Muscle layer of colon (tissue), 2 donors: Measurements from ENCODE around the gene EXOC6B.

ENCODE experiments used
- H3K27ac ChIP-seq: one replicate; pipeline ENCODE4 v1.7.0; 2013; ENCODE audit warnings: low read depth, mild to moderate bottlenecking, low read length, moderate library complexity
- H3K27me3 ChIP-seq, 2 donors: one replicate each; pipeline ENCODE4 v1.7.0; 2013; ENCODE audit warnings: low read length in 2 of 2, mild to moderate bottlenecking in 2 of 2; ENCODE audit not compliant: insufficient read depth in 2 of 2, control insufficient read depth in 1 of 2
- H3K36me3 ChIP-seq: one replicate; pipeline ENCODE4 v1.7.0; 2013; ENCODE audit warnings: mild to moderate bottlenecking, low read length; ENCODE audit not compliant: insufficient read depth
- H3K4me1 ChIP-seq: one replicate; pipeline ENCODE4 v1.7.0; 2013; ENCODE audit warnings: mild to moderate bottlenecking, low read length; ENCODE audit not compliant: insufficient read depth
- H3K4me3 ChIP-seq, 2 donors: one replicate each; pipeline ENCODE4 v1.7.0; 2013; ENCODE audit warnings: low read length in 2 of 2, low read depth in 1 of 2, mild to moderate bottlenecking in 1 of 2, moderate library complexity in 1 of 2
- H3K9ac ChIP-seq: one replicate; pipeline ENCODE4 v1.7.0; 2013; ENCODE audit warnings: low read length
- H3K9me3 ChIP-seq: one replicate; pipeline ENCODE4 v1.7.0; 2013; ENCODE audit warnings: mild to moderate bottlenecking, low read length
- donor health status: abdominal sarcoma.
- donor health status: Adenocarcinoma of cecum.

EXOC6B gene

DNA sequence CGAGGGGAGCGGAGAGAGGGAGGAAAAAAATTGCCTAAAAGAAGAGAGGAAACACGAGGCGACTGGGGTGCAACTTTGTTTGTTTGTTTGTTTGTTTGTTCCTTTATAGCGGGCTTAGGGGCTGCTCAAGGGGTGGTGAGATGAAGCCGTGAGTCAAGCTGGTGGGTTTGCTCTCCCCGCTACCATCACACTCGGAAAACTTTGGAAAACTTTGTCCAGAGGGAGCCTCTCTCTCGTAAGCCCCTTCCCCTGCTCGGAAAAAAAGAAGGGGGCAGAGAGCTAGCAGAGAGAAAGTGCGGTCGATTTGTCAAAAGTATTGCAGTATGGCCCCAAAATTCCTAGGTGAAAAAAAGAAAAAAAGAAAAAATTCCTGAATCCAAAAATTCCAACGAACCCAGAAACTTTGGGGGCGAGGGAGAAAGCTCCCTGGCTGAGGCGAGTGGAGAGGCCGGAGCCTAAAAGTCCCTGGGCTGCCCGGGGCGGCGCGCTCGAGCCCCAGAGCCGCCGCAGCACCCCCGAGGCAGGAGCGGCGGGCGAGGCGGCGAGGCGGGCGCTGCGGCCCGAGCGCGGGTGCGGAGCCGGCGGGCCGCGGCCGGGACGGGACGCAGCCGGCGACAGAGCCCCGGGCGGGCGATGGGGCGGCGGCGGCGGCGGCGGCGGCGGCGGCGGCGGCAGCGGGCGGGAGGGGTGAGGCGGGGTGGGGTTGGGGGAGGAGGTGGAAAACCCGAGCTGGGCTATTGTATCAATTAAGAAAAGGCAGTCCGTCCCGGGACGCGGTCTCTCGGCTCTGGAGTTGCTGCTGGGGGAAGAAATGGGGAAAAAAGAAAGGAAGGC, 677.6 kb downstream of the EXOC6B start:
- Histone ChIP-seq H3K4me3 (peak overlapping the region; percentile 52 to 75), H3K27me3 (peaks cover 48 to 65% of the 10 kb centered on the region in 2 donors), H3K36me3 (no peaks in the 10 kb centered on the region), H3K9me3 (peaks cover 3% of the 10 kb centered on the region), H3K9ac (no peak overlapping the region), H3K27ac (no peak overlapping the region), H3K4me1 (peaks cover 53% of the 10 kb centered on the region)

DNA sequence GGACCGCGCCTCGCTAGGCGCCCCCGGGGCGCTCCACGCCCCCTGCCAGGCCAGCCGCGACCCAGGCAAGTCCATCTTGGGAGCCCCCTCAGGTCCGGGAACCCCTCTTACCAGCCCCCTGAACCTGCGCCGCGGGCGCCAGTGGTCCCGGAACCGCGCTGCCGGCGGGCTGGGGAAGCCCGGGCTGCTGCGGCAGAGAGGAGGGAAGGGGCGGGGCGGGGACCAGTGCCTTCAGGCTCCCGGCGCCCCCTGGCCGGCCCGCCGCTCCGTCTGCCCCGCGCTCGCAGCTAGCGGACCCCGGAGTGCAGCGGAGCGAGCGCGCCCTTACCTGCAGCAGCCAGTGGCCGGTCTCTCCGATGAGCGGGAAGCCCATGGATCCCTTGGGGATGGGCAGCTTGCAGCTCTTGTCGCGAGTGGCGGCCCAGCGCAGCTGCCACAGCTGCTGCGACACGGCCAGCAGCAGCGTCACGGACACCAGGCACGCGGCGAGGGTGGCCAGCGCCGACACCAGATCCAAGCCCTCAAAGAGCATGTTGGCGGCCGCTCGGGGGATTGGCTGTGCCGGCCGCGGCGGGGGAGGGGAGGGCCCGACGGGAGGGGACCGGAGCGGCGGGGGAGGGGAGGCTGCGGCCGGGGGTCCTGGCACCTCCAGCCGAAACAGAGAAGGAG, 678.4 kb downstream of the EXOC6B start, which contains the start of gene CYP26B1:
CYP26B1 (minus strand) TSS at position 560 of the 669 bp plus-strand sequence; CDS start at position 532, 28 bp downstream.
- Histone ChIP-seq H3K4me1 (peaks cover 58% of the 10 kb centered on the region), H3K27ac (no peak within 1 kb of the TSS), H3K9me3 (peaks cover 3% of the 10 kb centered on the region), H3K4me3 (peak within 1 kb of the TSS; percentile 52 to 75), H3K9ac (no peak within 1 kb of the TSS), H3K36me3 (no peaks in the 10 kb centered on the region), H3K27me3 (peaks cover 48 to 65% of the 10 kb centered on the region in 2 donors)

DNA sequence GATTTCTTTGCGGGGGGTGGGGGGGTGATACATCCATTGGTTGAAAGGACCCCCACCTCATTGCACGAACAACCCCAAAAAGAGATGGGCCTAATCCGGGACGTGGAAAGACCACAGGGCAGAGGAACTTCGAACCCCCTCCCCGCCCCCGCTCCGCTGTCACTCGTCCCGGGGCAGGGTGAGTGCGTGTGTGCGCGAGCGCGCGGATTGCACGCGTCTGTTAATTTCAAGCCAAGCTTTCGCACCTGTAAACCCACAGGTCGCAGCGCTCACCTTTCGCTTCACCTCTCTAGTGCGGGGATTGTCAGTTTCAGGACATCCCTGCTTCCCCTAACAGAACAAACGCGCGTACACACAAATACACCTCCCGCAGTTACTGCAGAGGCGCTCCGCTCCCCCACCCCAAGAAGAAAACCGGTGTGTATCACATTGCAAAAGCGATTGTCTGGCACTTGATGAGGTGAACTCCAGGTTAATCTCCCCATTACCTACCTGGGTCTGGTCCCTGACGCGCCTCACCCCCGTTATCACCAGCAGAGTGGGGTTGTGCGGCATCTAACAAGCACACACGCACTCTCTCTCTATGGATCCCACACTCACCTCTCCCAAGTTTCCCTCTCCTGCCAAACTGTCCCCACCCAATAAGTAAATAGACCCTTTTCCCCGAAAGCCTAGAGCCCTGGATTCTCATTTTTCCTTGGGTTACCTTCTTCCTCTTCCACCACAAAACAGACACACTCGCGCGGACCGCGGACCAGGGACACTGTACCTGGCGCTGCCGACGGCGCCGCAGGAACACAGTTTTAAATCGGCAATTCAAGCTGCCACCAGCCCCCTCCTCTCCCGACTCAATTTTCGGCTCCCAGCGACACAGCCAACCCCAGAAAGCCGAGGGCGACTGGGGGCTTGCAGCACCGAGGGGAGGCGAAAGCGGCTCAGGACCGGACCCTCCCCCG, 679.2 kb downstream of the EXOC6B start:
- peak overlapping the region in 1 of 2 donors; percentile 35 for H3K4me3 ChIP-seq
- peaks cover 48 to 65% of the 10 kb centered on the region in 2 donors for H3K27me3 ChIP-seq
- peaks cover 62% of the 10 kb centered on the region for H3K4me1 ChIP-seq
- peaks cover 3% of the 10 kb centered on the region for H3K9me3 ChIP-seq
- no peak overlapping the region for H3K27ac ChIP-seq
- H3K36me3 ChIP-seq, result no peaks in the 10 kb centered on the region
- no peak overlapping the region for H3K9ac ChIP-seq

DNA sequence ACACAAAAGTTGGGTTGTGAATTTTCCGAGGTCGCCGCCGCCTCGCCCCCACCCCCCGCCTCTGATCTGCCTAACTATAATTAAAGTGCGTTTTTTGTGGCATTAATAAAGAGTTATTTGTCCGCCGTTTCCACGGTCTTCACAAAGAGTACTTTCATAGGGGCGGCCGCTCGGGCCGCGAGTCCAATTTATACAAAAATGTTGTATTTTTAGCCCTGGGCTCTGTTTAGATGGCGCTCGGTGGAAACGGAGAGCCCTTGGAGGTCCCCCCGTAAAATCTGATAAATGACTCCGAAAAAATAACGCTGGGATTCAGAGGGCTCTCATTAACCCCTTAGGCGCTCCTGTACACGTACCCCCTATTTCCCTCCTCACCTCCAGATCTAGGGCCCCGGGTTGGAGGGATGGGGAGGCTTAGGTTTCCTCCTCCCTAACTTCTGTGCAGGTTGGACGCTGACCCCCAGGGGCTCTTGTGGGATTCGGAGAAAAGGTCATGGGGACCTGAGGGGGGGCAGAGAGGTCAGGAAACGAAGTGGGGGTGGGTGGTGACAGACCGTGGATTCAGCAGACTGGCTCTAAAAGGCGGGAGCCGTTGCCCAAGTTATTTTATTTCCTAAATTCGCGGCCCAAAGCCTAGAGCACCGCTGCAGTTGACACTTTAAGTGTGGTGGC, 680.0 kb downstream of the EXOC6B start:
- Histone ChIP-seq H3K9me3 (peaks cover 3% of the 10 kb centered on the region), H3K4me1 (peaks cover 62% of the 10 kb centered on the region), H3K27ac (no peak overlapping the region), H3K36me3 (no peaks in the 10 kb centered on the region), H3K4me3 (peak overlapping the region; percentile 41 to 45), H3K9ac (no peak overlapping the region), H3K27me3 (peaks cover 44 to 64% of the 10 kb centered on the region in 2 donors)

DNA sequence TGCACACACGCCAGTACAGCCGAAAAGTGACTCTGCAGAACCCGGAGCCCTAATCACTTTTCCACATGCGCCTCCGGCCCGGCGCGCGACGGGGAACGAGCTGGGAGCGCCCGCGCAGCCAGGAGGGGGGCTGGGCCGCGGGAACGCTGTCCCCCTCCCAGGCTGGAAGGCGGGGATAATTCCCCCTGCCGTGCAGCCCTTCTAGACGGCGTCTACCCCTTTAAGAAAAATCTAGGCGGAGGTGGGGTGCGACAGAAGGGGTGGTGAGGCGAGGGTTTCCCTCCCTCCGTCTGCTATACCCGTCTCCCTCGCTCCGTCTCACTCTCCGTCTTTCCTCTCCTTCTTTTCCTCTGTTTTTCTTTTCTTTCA, 680.6 kb downstream of the EXOC6B start:
- Histone ChIP-seq H3K27me3 (peaks cover 39 to 59% of the 10 kb centered on the region in 2 donors), H3K36me3 (no peaks in the 10 kb centered on the region), H3K9me3 (peaks cover 3% of the 10 kb centered on the region), H3K27ac (no peak overlapping the region), H3K9ac (no peak overlapping the region), H3K4me1 (peaks cover 61% of the 10 kb centered on the region), H3K4me3 (peak overlapping the region; percentile 41 to 45)

DNA sequence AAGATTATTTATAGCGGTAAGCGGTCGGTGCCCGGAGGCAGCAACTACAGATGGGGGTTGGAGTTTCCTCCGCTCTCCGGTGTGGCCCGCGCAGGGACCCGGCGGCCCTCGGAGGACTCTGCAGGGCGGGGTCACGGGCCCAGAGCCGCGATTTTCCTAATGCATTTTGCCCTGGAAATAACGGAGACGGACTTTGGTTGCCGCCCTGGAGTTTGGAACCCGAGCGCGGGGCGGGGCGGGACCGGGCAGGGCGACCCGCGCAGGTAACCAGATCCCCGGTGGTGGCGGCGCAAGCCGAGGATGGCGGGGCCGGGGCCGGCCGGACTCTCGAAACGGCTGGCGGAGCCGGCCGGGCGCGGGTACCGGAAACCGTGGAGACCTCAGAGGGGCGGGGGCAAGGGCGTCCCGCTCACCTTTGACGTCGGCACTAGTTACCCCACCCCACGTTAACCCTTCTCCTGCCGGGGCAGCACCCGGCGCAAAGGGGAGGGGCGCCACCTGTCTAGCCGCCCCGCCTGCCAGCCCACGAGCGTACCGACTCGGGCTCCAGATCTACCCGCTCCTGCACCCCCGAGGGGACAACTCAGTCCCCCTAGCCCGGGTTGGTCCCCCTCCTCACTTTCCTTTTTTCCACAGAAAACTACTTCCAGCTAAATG, 681.1 kb downstream of the EXOC6B start:
- Histone ChIP-seq H3K9ac (no peak overlapping the region), H3K4me3 (peak overlapping the region; percentile 41 to 45), H3K36me3 (no peaks in the 10 kb centered on the region), H3K27me3 (peaks cover 34 to 54% of the 10 kb centered on the region in 2 donors), H3K27ac (no peak overlapping the region), H3K9me3 (peaks cover 3% of the 10 kb centered on the region), H3K4me1 (peaks cover 56% of the 10 kb centered on the region)

DNA sequence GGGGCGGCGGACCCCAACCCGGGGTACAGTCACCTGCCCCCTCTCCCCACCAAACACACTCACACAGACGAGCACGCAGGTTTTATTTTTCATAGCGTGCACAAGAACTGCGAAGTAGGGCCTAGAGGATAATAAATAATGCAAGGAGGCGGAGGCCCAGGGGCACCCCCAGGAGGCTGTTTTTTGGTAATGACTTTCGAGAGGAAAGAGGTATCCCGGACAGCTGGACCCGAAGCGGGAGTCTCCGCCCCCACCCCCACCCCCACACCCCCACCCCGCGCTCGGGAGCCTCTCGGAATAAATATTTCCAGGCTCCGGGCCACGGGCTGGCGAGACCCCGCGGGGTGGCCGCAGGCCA, 681.6 kb downstream of the EXOC6B start:
- Histone ChIP-seq H3K27ac (no peak overlapping the region), H3K9ac (no peak overlapping the region)

DNA sequence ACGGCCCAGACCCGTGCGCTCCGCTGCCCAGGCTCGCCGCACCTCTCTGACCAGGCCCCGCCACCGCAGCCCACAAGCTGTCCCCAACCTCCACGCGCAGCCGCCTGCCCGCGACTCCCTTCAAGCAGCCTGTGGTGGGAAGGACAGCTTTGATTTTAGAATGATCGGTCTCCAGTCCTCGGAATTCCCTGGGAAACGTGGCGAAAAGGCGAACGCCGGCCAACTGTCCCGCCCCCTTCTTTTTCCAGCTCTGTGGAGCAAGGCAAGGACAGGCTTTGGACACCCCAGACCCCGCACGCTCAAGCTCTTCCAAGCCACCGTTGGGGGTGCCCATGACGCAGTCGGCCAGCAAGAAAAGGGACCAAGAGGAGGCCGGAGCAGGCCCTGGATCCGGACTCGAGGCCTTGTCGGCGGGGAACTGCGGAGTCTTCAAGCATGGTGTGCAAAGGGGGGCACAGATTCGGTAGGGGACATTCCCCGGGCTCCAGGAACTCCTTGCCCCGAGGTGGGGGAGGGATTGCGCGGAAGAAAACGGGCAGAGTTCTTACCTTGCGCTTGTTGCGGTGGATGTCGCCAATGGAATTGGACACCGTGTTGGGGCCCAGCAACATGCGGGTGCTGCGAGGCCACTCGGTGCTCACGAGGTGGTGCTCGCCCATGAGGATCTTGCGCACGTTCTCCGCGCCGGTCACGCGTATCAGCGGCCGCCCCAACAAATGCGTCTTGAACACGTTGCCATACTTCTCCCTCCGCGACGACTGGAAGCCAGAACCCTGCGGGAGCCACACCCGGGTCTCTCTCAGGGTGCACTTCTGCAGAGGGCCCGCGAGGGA, 682.2 kb downstream of the EXOC6B start:
- Histone ChIP-seq H3K4me3 (peak overlapping the region; percentile 36 to 43), H3K9ac (no peak overlapping the region), H3K9me3 (peaks cover 3% of the 10 kb centered on the region), H3K27me3 (peaks cover 28 to 46% of the 10 kb centered on the region in 2 donors), H3K4me1 (peaks cover 50% of the 10 kb centered on the region), H3K27ac (no peak overlapping the region), H3K36me3 (no peaks in the 10 kb centered on the region)

More for the DNA sequence above, 681.6 kb downstream of the EXOC6B start:
- Histone ChIP-seq H3K36me3 (no peaks in the 10 kb centered on the region), H3K4me3 (peak overlapping the region in 1 of 2 donors; percentile 41), H3K9me3 (peaks cover 3% of the 10 kb centered on the region), H3K4me1 (peaks cover 51% of the 10 kb centered on the region), H3K27me3 (peaks cover 29 to 49% of the 10 kb centered on the region in 2 donors)

DNA sequence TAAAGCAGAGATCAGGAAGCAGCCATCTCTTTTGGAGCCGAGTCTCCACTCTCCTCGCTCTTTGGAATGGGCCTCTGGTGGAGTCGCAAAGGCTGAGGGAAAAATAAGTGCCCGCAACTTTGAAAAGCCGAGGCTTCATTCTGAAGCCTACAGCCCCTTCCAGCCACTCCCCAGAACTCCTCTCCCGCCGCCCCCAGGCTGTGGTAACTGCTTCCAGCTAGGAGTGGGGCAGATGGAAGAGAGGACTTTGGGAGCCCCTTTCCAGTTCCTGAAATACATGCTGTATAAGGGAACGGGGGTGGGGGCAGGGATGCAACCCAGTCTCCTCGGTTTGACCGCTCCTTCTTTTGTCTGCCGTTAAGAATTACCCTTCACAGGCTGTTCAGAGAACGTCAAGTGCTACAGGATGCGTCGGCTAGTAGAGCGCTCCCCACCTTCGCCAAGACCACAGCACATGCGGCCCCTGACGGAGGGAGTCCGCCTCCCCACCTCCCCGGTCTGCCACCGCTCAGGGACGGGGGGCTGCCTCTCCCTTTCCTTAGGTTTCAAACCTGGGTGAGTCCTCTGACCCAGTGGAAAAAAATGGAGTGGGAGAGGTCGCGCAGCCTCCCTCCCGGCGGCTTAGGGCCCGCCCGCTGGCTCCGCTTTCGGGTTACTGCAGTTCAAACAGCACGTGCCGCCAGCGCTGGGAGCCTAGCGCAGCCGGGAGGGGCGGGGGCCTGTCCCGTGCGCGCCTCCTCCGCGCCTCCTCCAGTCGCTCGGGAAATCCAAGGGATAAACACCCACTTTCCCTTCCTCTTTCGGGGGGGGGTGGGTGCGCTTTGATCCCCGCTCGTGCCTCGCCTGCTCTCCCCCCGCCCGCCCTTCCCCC, 683.0 kb downstream of the EXOC6B start:
- peaks cover 28 to 42% of the 10 kb centered on the region in 2 donors for H3K27me3 ChIP-seq
- H3K4me3 ChIP-seq, result peak overlapping the region; percentile 21 to 43
- H3K4me1 ChIP-seq, result peaks cover 50% of the 10 kb centered on the region
- no peak overlapping the region for H3K27ac ChIP-seq
- no peak overlapping the region for H3K9ac ChIP-seq
- H3K9me3 ChIP-seq, result peaks cover 3% of the 10 kb centered on the region
- no peaks in the 10 kb centered on the region for H3K36me3 ChIP-seq
